NCI-H748 treated with DMSO at 0.1 percent for 48 hours (cell line): ENCODE measurements around the gene PLEK.
"Not testable (repeated sequence)": the region's sequence is repeated elsewhere in the genome, so short reads cannot be mapped to it uniquely, and the experiment has no call there.

ENCODE experiments used
- DNase-seq: peaks from one replicate; lab custom pipeline; 2025; lab: John Stamatoyannopoulos, UW

The PLEK gene

DNA sequence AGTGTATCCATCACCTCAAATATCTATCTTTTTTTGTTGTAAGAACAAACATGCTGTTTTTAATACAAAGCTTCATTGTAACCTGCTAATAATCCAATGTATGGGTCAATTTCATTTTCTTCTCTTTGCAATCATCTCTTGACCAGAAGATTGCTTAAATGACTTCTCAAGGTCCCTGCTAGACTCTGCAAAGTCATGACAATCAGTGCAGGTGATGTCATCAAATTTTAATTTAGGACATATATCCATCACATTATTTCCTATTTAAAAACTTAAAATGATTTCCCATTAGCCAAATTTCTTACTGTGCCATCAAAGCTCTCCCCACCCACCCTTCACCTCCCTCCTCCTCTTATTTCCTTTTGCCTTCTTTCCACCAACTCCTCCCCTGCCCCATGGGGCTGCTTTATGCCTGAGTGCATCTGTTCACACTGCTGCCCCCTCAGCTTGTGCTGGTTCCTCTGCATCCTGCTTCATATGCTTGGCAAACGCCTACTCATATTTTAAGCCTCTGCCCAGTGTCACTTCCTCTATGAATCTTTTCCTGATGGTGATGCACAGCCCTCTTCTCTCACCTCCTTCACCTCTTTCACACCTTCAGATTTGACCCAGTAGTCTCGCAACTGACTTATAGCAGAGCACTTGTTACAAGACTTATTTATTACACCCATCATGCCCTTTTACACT is 20.3 kb downstream of the PLEK start:
- DNase-seq, result no peak

DNA sequence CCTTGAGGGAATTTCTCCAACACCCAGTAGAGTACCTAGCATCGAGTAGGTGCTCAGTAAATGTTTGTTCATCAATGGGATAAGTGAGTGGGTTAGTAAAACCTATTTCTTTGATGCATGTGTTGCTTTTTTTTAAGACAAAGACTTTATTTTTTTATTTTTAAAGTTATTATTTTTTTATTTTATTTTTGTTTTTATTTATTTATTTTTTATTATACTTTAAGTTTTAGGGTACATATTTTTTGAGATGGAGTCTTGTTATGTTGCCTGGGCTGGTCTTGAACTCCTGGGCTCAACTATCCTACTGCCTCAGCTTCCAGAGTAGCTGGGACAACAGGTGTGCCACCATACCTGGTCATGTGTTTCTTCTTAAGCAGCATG is 20.8 kb downstream of the PLEK start:
- DNase-seq, result no peak

DNA sequence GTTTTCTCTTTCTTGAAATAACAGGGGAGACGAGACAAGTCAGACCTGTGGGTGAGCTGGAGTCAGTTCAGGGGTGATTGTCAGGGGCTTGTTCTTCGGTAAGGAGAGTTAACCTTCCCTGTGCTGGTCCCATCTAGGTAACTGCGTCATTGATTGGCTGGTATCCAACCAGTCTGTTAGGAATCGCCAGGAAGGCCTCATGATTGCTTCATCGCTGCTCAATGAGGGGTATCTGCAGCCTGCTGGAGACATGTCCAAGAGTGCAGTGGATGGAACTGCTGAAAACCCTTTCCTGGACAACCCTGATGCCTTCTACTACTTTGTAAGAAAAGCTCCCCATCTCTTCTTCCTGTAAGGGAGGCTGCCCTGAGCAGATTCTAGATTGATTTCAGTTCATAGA is 21.3 kb downstream of the PLEK start:
- no peak for DNase-seq

DNA sequence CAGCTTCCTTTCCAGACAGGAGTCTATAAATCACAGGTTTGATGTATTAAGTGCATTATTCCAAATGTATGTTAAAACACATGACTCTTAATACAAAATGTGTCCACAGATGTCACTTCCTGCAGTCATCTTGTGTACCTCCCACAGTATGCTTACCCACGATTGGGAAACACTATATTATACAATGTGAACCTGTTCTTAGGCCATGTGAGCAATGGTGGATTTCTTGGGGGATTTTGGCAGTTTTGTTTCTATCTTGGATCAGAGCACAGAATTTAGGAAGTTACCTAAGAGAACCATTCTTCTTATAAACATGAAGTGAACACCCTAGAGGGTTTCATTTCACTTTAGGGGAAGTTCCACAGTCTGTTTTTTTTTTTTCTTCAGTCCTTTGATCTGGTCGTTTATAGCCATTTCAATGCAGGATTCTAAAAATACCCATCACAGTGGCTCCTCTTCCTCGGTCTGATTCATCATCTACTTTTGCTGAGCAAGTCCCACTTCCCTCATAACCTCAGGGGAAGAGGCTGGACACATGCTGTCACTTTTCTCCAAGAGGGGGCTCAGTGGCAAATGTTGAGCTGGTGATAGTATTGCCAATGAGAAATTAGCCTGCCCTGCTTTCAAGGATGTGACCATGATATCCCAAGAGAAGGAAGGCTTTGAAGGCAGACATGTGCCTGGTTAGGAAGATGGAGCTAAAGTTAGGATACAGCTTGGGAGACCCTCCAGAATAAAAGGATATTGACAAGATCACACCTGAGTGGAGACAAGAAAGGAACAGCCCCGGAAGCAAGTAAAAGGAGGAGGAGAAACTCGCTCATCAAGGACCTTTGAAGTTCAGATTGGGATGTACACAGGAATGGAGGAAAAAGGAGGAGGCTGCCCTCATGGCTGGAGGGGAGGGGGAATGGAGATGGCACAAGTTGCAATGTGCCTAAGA is 22.6 kb downstream of the PLEK start:
- DNase-seq, result no peak

DNA sequence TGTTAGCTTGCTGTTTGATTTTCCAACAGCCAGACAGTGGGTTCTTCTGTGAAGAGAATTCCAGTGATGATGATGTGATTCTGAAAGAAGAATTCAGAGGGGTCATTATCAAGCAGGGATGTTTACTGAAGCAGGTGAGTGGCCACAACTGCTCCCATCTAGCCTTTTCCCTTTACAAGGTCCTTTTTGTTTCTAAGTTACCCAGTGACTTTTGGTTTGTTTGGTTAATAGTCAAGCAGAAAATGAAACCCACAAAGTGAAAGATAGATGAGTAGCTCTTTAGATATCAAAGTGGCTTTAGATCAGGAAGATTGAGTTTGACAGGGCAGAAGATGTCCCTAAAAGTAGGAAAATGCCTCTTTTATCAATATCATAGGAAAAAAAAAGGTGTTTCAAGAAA is 23.3 kb downstream of the PLEK start:
- no peak for DNase-seq

DNA sequence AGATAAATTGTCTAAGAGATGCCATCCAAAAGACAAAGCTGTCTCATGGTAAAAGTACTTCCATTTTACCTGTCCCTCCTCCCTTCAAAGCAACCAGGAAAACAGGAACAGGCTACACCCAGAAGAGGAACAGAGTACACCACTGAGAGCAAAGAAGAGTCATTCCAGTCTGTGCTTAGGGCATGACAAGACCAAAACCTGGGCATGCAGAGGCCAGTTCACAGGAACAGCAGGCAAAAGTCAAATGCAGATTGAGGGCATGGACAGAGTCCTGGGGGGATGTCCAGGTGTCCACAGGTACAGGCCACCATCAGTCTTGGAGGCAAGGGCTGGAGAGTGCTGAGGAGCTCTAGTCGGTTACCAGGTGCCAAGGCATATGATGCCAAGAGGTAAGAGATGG is 23.7 kb downstream of the PLEK start:
- DNase-seq, result no peak

DNA sequence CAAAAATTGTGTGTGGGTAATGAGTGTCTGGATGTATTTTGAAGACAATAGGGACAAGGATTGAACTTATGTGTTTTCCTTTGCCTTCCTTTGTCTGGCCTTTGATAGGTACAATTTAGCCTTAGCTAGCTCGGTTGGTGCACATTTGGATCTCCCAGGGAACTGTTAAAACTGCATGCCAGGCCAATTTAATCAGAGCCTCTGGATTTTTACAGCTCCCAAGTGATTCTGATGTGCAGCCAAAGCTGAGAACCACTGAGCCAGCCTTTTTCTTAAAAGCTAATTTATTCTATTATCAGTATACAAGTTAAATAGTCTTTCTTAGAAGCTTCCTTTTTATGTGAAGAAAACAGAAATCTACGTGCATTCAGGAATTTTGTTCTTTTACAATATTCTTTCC is 25.0 kb downstream of the PLEK start:
- DNase-seq, result no peak

DNA sequence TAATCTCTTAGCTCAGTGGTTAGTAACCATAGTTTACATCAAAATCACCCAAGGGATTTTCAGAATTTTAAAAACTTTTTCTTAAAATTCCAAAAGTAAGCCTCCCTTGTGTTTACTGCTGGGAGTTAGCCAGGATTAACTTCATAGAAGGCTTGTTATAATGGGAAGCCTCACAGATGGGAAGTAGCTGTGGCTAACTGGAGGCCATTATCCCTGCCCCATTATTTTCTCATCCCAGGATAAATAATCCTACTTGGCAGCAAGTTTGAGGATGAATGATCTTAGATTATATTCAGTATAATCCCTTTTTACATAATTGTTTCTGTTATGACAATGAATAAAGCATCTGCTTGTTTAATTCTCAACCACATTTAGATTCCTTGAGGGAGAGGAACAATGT is 25.5 kb downstream of the PLEK start:
- DNase-seq, result no peak

DNA sequence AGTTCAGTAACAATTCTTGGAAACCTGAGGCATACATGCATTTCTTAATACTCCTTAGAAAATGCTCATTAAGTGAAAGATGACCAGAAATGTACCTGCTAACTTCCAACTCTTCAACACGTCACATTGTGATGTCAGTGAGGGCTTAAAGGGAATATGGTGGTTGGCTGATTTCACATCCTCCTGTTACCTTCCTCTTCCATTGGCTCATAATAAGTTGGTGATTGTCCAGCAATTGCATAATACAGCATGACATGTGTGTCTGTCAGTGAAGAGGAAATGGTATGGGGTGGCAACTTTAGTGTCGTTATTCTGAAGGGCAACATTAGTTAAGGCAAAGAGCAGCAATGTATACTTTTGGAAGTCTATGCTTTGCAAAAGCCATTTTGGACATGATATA is 26.0 kb downstream of the PLEK start:
- no peak for DNase-seq

DNA sequence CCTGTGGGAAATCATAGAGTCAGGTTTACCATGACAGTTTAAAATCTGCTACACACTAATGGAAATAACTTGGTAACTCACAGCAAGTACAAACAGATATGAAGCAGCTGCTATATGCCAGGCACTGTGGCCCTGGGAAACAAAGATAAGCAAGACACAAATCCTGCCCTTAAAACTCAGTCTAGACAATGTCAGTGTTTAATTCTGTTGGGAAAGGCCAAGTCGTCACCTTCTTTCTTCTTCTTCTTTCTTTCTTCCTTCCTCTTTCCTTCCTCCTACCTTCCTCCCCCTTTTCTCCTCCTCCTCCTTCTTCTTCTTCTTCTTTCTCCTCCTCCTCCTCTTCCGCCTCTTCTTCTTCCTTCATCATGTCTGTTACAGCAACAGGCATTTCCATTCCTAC is 26.8 kb downstream of the PLEK start:
- no peak for DNase-seq

DNA sequence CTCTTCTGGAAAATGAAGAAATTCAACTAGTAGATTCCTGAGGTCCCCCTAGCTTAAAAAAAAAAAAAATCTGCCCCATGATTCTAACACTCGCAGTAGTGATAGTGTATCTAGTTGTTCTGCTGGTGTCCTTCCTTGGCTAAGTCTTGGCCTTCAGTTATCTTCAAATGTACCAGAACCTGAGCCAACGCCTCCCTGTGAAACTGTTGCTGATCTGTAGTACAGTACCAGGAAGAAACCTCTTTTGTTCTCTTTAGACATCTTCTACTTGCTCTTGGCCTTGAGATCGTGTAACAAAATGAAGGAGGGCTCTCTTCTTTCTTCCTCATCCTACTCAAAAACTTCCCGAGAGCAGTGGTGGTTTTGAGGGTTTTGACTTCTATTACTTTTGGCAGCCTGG is 31.0 kb downstream of the PLEK start:
- no peak for DNase-seq

DNA sequence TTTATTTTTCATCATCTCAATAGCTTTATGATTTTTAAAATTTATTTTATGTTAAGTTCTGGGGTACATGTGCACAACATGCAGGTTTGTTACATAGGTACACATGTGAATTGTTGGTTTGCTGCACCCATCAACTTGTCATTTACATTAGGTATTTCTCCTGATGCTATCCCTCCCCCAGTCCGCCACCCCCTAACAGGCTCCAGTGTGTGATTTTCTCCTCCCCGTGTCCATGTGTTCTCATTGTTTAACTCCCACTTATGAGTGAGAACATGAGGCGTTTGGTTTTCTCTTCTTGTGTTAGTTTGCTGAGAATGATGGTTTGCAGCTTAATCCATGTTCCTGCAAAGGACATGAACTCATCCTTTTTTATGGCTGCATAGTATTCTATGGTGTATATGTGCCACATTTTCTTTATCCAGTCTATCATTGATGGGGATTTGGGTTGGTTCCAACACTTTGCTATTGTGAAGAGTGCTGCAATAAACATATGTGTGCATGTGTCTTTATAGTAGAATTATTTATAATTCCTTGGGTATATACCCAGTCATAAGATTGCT is 32.7 kb downstream of the PLEK start:
- not testable (repeated sequence) for DNase-seq

DNA sequence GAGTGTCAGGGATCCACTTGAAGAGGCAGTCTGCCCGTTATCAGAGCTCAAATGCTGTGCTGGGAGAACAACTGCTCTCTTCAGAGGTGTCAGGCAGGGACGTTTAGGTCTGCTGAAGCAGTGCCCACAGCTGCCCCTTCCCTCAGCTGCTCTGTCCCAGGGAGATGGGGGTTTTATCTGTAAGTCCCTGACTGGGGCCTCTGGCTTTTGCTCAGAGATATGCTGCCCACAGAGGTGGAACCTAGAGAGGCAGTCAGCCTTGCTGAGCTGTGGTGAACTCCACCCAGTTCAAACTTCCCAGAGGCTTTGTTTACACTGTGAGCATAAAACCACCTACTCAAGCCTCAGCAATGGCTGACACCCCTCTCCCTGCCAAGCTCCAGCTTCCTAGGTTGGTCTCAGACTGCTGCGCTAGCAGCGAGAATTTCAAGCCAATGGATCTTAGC is 38.1 kb downstream of the PLEK start:
- no peak for DNase-seq

DNA sequence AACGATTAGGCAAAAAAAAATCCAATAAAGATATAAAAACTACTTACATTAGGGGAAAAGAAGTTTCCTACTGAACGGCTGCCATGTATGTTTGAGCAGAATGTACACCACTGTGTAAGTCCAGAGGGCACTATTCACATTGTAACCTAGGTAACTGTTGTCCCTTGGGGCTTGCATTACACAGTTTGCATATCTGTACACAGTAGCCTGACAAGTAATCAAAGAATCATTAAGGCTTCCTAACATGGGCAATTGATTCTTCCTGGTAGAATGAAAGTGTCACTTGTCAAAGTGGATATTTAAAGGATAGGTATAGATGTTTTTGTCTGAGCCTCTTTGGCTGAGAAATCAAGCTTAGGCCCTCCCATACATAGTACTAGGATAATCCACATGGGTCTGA is 39.1 kb downstream of the PLEK start:
- no peak for DNase-seq

DNA sequence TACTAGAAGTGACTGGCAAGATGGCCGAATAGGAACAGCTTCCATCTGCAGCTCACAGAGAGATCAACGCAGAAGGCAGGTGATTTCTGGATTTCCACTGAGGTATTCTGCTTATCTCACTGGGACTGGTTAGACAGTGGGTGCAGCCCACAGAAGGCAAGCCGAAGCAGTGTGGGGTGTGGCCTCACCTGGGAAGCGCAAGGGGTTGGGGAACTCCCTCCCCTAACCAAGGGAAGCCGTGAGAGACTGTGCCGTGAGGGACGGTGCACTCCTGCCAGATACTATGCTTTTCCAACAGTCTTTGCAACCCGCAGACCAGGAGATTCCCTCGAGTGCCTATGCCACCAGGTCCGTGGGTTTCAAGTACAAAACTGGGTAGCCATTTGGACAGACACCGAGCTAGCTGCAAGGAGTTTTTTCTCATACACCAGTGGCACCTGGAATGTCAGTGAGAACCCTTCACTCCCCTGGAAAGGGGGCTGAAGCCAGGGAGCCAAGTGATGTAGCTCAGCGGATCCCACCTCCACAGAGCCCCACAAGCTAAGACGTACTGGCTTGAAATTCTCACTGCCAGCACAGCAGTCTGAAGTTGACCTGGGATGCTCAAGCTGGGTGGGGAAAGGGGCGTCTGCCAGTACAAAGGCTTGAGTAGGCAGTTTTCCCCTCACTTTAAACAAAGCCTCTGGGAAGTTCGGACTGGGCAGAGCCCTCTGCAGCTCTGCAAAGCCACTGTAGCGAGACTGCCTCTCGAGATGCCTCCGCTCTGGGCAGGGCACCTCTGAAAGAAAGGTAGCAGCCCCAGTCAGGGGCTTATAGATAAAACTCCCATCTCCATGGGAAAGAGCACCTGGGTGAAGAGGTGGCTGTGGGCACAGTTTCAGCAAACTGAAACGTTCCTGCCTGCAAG is 40.1 kb downstream of the PLEK start:
- DNase-seq, result no peak

DNA sequence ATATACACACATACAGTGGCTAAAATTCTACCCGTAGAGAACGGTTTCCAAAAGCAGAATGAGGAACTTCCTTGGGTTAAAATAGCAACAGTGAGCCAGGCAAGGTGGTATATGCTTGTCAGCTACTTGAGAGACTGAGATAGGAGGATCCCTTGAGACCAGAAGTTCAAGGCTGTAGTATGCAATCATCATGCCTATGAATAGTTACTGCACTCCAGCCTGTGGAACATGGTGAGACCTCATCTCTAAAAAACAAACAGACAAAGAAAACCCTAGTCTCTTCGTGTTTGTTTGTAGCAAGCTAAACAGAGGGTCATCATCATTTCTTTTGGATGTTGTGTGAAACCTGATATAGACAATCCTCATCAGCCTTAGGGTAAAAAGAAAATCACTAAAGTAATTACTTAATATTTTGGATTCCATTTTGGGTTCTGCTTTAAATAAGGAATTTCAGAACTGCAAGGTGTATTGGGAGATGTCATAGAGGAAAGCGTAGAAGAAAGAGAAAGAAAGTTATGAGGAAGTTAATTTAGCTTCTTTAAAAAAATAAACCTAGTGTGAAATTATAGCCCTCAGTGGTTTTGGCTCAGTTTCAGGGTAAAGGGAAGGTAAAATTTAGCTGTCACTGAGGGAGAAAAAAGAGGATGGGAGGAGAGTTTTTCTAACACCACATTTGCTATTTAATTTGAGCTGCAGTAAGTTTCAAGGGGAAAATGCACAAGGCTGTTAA is 46.5 kb downstream of the PLEK start:
- DNase-seq, result no peak

DNA sequence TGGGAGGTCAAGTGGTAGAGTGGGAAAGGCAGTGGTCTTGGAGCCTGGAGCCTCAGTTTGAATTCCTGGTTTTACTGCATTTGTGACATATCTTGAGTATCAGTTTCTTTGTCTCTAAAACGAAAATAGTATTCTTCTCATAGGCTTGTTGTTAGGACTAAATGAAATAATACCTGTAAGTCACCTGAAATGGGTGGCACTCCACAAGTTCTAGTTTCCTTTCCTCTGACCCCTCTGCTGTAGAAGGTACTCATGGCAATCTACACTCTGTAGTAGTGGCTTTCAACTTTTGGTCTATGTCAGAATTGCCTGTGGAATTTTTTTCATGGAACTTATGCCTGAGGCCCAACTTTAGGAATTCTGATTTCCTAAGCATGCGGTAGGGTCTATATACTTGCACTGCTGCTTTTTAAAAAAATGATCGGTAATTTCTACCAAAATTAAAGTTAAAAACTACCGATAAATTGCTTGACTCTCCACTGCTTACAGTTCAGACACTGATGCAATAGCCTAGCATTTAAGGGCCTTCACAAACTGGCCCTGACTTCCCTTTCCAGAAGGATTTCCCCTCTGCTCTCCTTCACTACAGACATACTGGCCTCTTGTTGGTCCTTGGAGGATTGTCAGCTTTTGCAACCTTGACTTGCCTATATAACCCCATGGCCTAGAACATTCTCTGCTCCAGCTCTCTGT is 47.2 kb downstream of the PLEK start:
- no peak for DNase-seq

DNA sequence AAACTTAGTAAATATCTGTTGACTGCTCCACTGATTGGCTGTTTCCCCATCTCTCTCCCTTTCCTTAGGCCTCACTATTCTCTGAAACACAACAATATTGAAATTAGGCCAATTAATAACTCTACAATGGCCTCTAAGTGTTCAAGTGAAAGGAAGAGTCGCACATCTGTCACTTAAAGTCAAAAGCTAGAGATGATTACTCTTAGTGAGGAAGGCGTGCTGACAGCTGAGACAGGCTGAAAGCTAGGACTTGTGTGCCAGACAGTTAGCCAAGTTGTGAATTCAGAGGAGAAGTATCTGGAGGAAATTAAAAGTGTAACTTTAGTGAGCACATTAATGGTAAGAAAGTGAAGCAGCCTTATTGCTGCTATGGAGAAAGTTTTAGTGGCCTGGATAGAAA is 48.4 kb downstream of the PLEK start:
- DNase-seq, result no peak

DNA sequence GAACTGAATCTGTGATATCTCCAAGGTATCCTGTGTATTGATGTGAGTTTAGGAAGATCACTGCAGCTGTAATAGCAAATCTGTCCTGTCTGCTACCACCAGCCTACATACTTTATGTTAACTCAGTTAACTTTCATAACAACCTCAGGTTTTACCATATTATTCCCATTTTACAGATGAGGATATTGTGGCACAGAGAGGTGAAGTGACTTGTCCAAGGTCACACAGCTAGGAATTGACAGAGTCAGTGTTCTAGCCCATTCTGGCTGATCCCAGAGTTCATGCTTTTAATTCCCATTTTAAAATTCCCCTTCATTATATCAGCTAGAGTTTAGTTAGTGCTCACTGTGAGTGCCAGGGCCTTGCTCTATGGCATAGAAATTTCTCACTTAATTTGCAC is 49.4 kb downstream of the PLEK start:
- no peak for DNase-seq

DNA sequence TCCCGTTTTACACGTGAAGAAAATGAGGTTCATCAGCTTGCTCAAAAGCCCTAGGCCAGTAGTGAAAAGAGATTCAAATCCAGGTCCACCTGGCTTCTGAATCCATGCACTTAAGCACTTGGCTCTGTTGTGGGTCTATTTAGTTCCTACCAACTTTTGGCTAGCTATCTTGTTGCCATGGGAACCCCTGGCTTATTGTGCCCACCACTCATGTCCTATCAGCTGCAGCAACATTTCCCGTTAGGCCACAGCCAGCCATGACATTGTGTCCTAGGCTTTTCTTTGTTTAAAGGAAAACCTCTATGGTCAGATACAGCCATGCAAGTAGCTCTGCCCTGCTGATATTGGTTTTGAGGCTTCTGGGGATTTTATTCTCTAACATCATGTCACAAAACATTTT is 49.8 kb downstream of the PLEK start:
- no peak for DNase-seq

DNA sequence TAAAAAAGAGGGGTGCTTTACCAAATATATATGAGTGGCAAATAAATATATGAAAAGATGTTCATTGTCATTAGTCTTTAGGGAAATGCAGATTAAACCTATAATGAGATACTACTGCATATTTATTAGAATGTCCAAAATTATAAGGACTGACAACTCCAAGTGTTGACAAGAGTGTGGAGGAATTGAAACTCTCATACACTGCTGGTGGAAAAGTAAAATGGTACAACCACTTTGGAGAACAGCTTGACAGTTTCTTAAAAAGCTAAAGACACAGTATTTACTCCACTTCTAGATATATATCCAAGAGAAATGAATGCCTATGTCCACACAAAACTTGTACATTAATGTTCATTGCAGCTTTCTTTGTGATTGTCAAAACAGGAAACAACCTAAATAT is 50.4 kb downstream of the PLEK start:
- no peak for DNase-seq
